HG03097 (cell line): Measurements from ENCODE around the gene CD276.
"Not testable (repeated sequence)": the region's sequence is repeated elsewhere in the genome, so short reads cannot be mapped to it uniquely, and the experiment has no call there.

ENCODE experiments used
- ATAC-seq: cut with Tn5 transposase; IDR thresholded peaks from one replicate; pipeline ENCODE4 v1.9.1; 2021; ENCODE audit not compliant: unreplicated experiment, low FRiP score

Gene CD276

GRCh38 chr15:73683777-73684580 lies at the start of gene CD276:
Gene CD276 (plus strand): TSS chr15:73684383. CDS start chr15:73699640, 15,257 bp downstream.
- ATAC-seq, result no peak

GRCh38 chr15:73637527-73637926 lies 46.7 kb upstream of the CD276 start:
- ATAC-seq, result no peak

DNA sequence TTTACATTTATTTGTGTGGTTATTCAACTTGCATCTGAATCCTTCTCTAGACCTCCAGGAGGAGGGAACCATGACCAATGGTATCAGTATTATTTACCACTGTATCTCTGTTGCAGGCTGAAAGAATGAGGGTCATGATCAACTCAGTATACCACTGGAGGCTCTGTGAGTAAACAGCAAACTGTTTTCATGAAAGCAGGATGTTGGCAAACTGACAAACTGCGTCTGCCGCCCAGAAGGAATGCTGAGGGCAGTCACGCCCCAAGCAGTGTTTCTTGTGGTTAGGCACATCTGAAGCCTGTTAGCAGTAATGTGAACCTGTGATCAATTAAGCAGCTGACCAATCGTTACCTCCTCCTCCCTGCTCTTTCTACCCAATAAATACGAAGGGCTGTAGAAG lies 44.7 kb upstream of the CD276 start:
- not testable (repeated sequence) for ATAC-seq

GRCh38 chr15:73647259-73648013 lies 36.7 kb upstream of the CD276 start:
- no peak for ATAC-seq

GRCh38 chr15:73648014-73648295 lies 36.2 kb upstream of the CD276 start:
- ATAC-seq, result no peak

- no peak for ATAC-seq
Measured at GRCh38 chr15:73650416-73651126, 33.6 kb upstream of the CD276 start.

- no peak for ATAC-seq
Measured at GRCh38 chr15:73654659-73655058, 29.5 kb upstream of the CD276 start.

DNA sequence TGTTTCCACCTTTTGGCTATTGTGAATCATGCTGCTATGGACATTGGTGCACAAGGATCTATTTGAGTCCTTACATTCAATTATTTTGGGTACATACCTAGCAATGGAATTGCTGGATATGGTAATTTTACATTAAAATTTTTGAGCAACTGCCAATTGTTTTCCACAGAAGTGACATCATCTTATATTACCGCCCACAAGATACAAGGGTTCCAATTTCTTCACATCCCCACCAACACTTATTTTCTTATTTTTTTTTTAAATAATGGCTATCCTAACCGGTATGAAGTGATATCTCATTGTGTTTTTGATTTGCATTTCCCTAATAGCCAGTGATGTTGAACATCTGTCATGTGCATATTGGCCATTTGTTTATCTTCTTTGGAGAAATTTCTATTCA lies 28.5 kb upstream of the CD276 start:
- ATAC-seq, result no peak

DNA sequence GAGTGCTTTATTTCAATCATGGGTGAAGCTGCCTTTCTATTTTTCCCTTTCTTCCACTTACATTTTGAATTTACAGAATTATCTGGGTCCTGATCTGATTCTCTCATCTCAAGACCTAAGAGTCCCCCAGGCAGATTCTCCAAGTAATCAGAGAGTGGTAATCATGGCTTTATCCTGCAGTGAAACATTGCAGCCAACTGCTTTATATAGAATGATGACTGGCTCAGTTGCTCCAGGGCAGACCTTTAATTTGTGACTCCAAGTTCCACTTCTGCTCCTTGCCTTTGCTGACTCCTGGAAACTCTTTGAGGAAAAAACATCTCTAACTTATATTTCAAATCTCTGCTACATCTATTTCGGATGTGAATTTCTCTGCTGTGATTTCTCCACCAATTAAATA lies 25.5 kb upstream of the CD276 start:
- no peak for ATAC-seq

GRCh38 chr15:73660455-73660854 lies 23.7 kb upstream of the CD276 start:
- no peak for ATAC-seq

DNA sequence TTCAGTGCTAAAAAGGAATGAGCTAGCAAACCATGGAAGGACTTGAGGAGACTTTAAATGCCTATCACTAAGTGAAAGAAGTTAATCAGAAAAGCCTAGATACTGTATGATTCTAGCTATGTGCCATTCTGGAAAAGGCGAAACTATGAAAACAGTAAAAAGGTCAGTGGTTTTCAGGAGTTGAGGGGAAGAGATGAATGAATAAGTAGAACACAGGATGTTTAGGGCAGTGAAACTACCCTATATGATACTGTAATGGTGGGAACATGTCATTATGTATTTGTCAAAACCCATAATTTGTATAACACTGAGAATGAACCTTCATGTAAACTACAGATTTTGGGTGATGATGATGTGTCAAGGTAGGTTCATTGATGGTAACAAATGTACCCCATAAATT lies 9.6 kb upstream of the CD276 start:
- ATAC-seq, result no peak

DNA sequence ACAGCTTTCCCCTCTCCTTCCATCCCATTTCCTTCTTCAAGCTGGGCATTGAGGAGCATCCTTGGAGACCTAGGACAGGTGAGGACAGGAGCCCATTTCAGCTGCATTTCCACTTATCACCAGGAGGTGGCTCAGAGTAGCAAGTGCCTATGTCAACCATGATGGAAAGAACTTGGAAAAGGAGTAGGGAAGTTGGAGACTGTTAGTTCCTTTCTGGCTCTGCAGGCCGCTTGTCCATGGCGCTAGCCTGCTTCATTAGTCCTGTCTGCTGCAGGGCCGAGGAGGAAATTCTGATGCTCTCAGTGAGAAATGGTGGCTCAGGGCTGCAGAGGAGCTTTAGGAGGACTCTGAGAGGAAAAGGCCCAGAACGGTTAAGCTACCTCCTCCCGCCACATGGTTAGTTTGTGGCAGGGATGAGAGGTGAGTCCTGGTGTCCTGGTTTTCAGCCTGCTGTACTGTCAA lies 7.0 kb upstream of the CD276 start:
- ATAC-seq, result no peak

- ATAC-seq, result no peak
Measured at GRCh38 chr15:73677733-73678132, 6.5 kb upstream of the CD276 start.

GRCh38 chr15:73678498-73678897 lies 5.7 kb upstream of the CD276 start:
- ATAC-seq, result no peak

DNA sequence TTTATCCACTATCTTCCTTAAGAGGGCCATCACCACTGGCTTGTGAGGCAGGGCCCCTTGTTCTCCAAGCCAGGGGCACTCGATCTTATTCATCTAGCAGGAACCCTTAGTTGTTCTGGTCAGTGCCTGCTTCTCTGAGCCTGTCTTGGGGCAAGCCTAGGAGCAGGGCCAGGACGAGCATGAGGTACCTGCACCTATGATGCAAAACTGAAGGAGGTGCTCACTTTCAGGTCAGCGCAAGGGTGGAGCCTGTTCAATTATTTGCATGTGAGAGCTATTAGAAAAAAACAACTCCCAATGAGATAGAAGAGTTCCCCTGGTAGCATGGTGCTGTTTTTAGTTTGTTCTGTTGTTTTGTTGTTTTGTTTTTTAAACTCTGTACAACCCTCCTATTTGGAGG lies 5.0 kb upstream of the CD276 start:
- ATAC-seq, result no peak

- ATAC-seq, result no peak
Measured at GRCh38 chr15:73679964-73680363, 4.2 kb upstream of the CD276 start.

DNA sequence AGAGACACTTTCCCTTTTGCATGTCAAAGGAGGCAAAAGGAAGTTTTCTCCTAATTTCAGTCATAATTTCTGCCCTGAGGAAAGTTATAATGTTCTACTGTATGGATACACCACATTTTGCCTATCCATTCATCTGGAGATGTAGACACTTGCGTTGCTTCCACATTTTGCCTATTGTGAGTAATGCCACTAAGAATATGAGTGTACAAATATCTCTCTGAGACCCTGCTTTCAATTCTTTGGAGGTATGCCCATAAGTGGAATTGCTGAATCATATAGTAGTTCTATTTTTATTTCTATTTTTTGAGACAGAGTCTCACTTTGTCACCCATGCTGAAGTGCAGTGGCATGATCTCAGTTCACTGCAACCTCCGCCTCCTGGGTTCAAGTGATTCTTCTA lies 3.6 kb upstream of the CD276 start:
- ATAC-seq, result no peak

DNA sequence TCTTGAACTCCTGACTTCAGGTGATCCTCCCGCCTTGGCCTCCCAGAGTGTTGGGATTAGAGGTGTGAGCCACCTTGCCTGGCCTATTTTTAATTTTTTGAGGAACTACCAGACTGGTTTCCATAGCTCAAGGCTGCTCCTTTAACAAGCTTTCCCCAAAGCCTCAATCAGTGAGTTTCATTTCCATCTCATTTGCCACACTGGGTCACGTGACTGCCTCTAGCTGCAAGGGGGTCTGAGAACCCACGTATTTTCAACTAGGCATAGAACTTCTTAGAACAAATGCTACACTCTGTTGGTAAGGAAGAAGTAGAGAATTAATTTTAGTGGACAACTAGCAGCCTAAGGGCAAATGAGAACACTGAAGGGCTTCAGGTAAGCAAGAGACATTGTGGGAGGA lies 3.1 kb upstream of the CD276 start:
- no peak for ATAC-seq

GRCh38 chr15:73681856-73682599 lies 2.2 kb upstream of the CD276 start:
- no peak for ATAC-seq

DNA sequence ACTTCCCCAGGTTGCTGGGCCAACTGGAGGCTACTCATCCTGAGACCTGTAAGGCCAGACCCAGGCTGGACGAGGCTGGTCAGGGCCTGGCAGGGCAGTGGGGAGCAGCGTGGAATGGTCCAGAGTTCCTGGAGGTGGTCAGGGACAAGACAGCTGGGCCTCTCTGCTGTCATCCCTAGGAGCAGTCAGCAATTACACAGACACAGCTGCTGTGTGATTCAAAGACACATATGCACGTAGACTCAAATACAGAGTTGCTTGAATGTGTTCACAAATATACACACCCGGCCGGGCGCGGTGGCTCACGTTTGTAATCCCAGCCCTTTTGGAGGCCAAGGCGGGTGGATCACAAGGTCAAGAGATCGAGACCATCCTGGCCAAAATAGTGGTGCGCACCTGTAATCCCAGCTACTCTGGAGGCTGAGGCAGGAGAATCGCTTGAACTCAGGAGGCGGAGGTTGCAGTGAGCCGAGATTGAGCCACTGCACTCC lies 1.5 kb upstream of the CD276 start:
- no peak for ATAC-seq
